ENCODE results near the gene ZNF569.
"Not testable (repeated sequence)": the region's sequence is repeated elsewhere in the genome, so short reads cannot be mapped to it uniquely, and the experiment has no call there.

GRCh38 chr19:37391399-37391798 lies 75.8 kb downstream of the ZNF569 start:
- TF ChIP-seq CTCF (IDR thresholded peaks at IDR 0.05; ENCODE audit: poor library complexity, severe bottlenecking); MXI1 (conservative IDR thresholded peaks at IDR 0.05; ENCODE audit: poor library complexity, severe bottlenecking); POLR2AphosphoS5 (IDR thresholded peaks at IDR 0.05); RAD21 (conservative IDR thresholded peaks at IDR 0.05); EZH2 (IDR thresholded peaks at IDR 0.05; ENCODE audit: borderline replicate concordance, insufficient read depth, low read length, poor library complexity, severe bottlenecking); EP300 (conservative IDR thresholded peaks at IDR 0.05; ENCODE audit: poor library complexity, severe bottlenecking): not testable (repeated sequence)
